Upper lobe of right lung (tissue), 1 donor: ENCODE measurements around the gene KDELR3. TPM values are rescaled to one million over a fixed set of nuclear protein-coding genes. Genes with fewer than 3 reads are reported as not detected.

Experiments used
- ATAC-seq: fragments of 200-7000 bp; cut with Tn5 transposase; one replicate; pipeline ENCODE4 v1.9.1; 2020; ENCODE audit warnings: mild to moderate bottlenecking, moderate library complexity
- DNase-seq: peaks from one replicate; pipeline ENCODE4 v3.0.0-alpha.2; 2020
- H3K27ac ChIP-seq: fragments of 200-600 bp; one replicate; pipeline ENCODE4 v1.8.0; 2022
- H3K27me3 ChIP-seq: fragments of 200-600 bp; one replicate; pipeline ENCODE4 v1.8.0; 2022; ENCODE audit warnings: mild to moderate bottlenecking
- H3K36me3 ChIP-seq: fragments of 200-600 bp; one replicate; pipeline ENCODE4 v1.8.0; 2022
- H3K4me1 ChIP-seq: fragments of 200-600 bp; one replicate; pipeline ENCODE4 v1.8.0; 2022
- H3K4me3 ChIP-seq: fragments of 200-600 bp; one replicate; pipeline ENCODE4 v1.8.0; 2022; ENCODE audit warnings: mild to moderate bottlenecking
- H3K9me3 ChIP-seq: fragments of 200-600 bp; one replicate; pipeline ENCODE4 v1.8.0; 2022
- CTCF ChIP-seq: fragments of 200-600 bp; IDR thresholded peaks from one replicate; pipeline ENCODE4 v1.8.0; 2022; ENCODE audit warnings: antibody characterized with exemption
- intact Hi-C: fragments of 100-400 bp; cut with DNase I; formaldehyde crosslinking; loops from one replicate; pipeline ENCODE4 v1.11.0; 2022
- total RNA-seq: library from RNA; stranded (reverse); fragmentation: NEBNext Ultra II Directional; extraction: Animal tissue kit (Norgen Biotek cat#: 25700); gene quantifications from one replicate; pipeline ENCODE4 v1.2.1, GENCODE V29; 2021
- donor health status: DM: no; HTN: yes; CAD: no; lungs with severe emphysema.

KDELR3 gene
- total RNA-seq, 1 donor from 2014 or later = 5.9 TPM

GRCh38 chr22:38427940-38428339 is 40.0 kb upstream of the KDELR3 start:
- Histone ChIP-seq H3K9me3 (no peaks in the 10 kb centered on the region), H3K27ac (no peak overlapping the region), H3K27me3 (no peaks in the 10 kb centered on the region), H3K4me1 (no peaks in the 10 kb centered on the region), H3K4me3 (no peak overlapping the region), H3K36me3 (no peaks in the 10 kb centered on the region)
- TF ChIP-seq CTCF = no peak
- ATAC-seq (no peak), DNase-seq (no peak)
- intact Hi-C loops = no loop called here

GRCh38 chr22:38428714-38429113 is 39.2 kb upstream of the KDELR3 start:
- ATAC-seq (no peak), DNase-seq (no peak)
- no peaks in the 10 kb centered on the region for H3K27me3 ChIP-seq
- no peaks in the 10 kb centered on the region for H3K4me1 ChIP-seq
- no peaks in the 10 kb centered on the region for H3K36me3 ChIP-seq
- no peak overlapping the region for H3K27ac ChIP-seq
- TF ChIP-seq CTCF = no peak
- H3K4me3 ChIP-seq = no peak overlapping the region
- intact Hi-C loops = no loop called here
- no peaks in the 10 kb centered on the region for H3K9me3 ChIP-seq

- no peaks in the 10 kb centered on the region for H3K4me1 ChIP-seq
- no peak overlapping the region for H3K27ac ChIP-seq
- intact Hi-C loops = no loop called here
- no peak for TF ChIP-seq CTCF
- ATAC-seq = no peak
- H3K36me3 ChIP-seq = no peaks in the 10 kb centered on the region
- no peak for DNase-seq
- no peak overlapping the region for H3K4me3 ChIP-seq
- H3K27me3 ChIP-seq = no peaks in the 10 kb centered on the region
- H3K9me3 ChIP-seq = no peaks in the 10 kb centered on the region
Observed at GRCh38 chr22:38429499-38430068, 38.3 kb upstream of the KDELR3 start.

- TF ChIP-seq CTCF = no peak
- Histone ChIP-seq H3K9me3 (no peaks in the 10 kb centered on the region), H3K36me3 (no peaks in the 10 kb centered on the region), H3K4me1 (no peaks in the 10 kb centered on the region), H3K4me3 (no peak overlapping the region), H3K27ac (no peak overlapping the region), H3K27me3 (no peaks in the 10 kb centered on the region)
- DNase-seq (no peak), ATAC-seq (peak; percentile 7)
- intact Hi-C loops = no loop called here
Observed at GRCh38 chr22:38431266-38432010, 36.5 kb upstream of the KDELR3 start.

- Histone ChIP-seq H3K27me3 (no peaks in the 10 kb centered on the region), H3K9me3 (no peaks in the 10 kb centered on the region), H3K4me3 (no peak overlapping the region), H3K27ac (no peak overlapping the region), H3K4me1 (no peaks in the 10 kb centered on the region), H3K36me3 (no peaks in the 10 kb centered on the region)
- intact Hi-C loops = no loop called here
- no peak for TF ChIP-seq CTCF
- DNase-seq (no peak), ATAC-seq (no peak)
Observed at GRCh38 chr22:38432264-38432663, 35.6 kb upstream of the KDELR3 start.
